Esophagus muscularis mucosa (tissue), 4 donors: ENCODE measurements around the gene CTRL.

Source experiments
- EP300 ChIP-seq: sonication (generic); formaldehyde crosslinking; IDR thresholded peaks from one replicate; pipeline ENCODE4 v1.6.1; 2017; ENCODE audit warnings: antibody characterized with exemption
- POLR2A ChIP-seq: fragments of 450-650 bp; IDR thresholded peaks from one replicate; pipeline ENCODE4 v1.6.1; 2017; ENCODE audit warnings: antibody characterized with exemption, moderate library complexity, mild to moderate bottlenecking, low read depth
- TF ChIP-seq, protein P1 (sequence below), 3 experiments: fragments of 200-600 bp in 2 of 3; fragments of 450-650 bp in 1 of 3; sonication (generic) in 2 of 3; IDR thresholded peaks; one replicate each; pipeline ENCODE4 v1.5.1; 2017 to 2019; ENCODE audit warnings: antibody characterized with exemption in 3 of 3, mild to moderate bottlenecking in 2 of 3, moderate library complexity in 1 of 3

DNA sequence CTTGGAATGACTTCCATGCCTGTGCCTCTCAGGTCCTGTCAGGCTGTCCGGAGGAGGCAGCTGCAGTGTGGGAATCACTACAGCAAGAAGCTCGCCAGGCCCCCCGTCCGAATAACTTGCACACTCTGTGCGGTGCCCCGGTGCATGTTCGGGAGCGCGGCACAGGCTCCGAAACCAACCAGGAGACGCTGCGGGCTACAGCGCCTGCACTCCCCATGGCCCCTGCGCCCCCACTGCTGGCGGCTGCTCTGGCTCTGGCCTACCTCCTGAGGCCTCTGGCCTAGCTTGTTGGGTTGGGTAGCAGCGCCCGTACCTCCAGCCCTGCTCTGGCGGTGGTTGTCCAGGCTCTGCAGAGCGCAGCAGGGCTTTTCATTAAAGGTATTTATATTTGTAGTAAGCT lies 45.7 kb downstream of the CTRL start:
- TF ChIP-seq, protein P1, sequence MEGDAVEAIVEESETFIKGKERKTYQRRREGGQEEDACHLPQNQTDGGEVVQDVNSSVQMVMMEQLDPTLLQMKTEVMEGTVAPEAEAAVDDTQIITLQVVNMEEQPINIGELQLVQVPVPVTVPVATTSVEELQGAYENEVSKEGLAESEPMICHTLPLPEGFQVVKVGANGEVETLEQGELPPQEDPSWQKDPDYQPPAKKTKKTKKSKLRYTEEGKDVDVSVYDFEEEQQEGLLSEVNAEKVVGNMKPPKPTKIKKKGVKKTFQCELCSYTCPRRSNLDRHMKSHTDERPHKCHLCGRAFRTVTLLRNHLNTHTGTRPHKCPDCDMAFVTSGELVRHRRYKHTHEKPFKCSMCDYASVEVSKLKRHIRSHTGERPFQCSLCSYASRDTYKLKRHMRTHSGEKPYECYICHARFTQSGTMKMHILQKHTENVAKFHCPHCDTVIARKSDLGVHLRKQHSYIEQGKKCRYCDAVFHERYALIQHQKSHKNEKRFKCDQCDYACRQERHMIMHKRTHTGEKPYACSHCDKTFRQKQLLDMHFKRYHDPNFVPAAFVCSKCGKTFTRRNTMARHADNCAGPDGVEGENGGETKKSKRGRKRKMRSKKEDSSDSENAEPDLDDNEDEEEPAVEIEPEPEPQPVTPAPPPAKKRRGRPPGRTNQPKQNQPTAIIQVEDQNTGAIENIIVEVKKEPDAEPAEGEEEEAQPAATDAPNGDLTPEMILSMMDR (IDR thresholded peaks at IDR 0.05) = no peak
- TF ChIP-seq EP300 (no peak), POLR2A (no peak)
